Measurements from ENCODE around the gene MDFIC.

Gene MDFIC

GRCh38 chr7:114953724-114954123 lies 31.8 kb downstream of the MDFIC start:
- TF ChIP-seq CTCF (IDR thresholded peaks at IDR 0.05; ENCODE audit: extremely low read depth, insufficient read depth, missing control alignments) = no peak
- no peak for DNase-seq (ENCODE audit: low spot score)
- in situ Hi-C loops (cut with MboI; ENCODE audit: low pct_unique_long_range_greater_than_20kb, low sequenced_read_pairs, unreplicated experiment) = no loop called here

- no peak for DNase-seq (ENCODE audit: low spot score)
- TF ChIP-seq CTCF (IDR thresholded peaks at IDR 0.05; ENCODE audit: extremely low read depth, insufficient read depth, missing control alignments) = no peak
- in situ Hi-C loops (cut with MboI; ENCODE audit: low pct_unique_long_range_greater_than_20kb, low sequenced_read_pairs, unreplicated experiment) = no loop called here
Measured at GRCh38 chr7:114956702-114957101, 34.8 kb downstream of the MDFIC start.

- DNase-seq (ENCODE audit: low spot score) = no peak
- in situ Hi-C loops (cut with MboI; ENCODE audit: low pct_unique_long_range_greater_than_20kb, low sequenced_read_pairs, unreplicated experiment) = no loop called here
- TF ChIP-seq CTCF (IDR thresholded peaks at IDR 0.05; ENCODE audit: extremely low read depth, insufficient read depth, missing control alignments) = no peak
Measured at GRCh38 chr7:114957444-114957843, 35.5 kb downstream of the MDFIC start.

GRCh38 chr7:114959931-114960330 lies 38.0 kb downstream of the MDFIC start:
- in situ Hi-C loops (cut with MboI; ENCODE audit: low pct_unique_long_range_greater_than_20kb, low sequenced_read_pairs, unreplicated experiment) = no loop called here

GRCh38 chr7:114962441-114962840 lies 40.5 kb downstream of the MDFIC start:
- no peak for DNase-seq (ENCODE audit: low spot score)
- in situ Hi-C loops (cut with MboI; ENCODE audit: low pct_unique_long_range_greater_than_20kb, low sequenced_read_pairs, unreplicated experiment) = no loop called here
- TF ChIP-seq CTCF (IDR thresholded peaks at IDR 0.05; ENCODE audit: extremely low read depth, insufficient read depth, missing control alignments) = no peak

More at GRCh38 chr7:114959931-114960330, 38.0 kb downstream of the MDFIC start:
- peak; percentile 12 for DNase-seq (ENCODE audit: low spot score)
- TF ChIP-seq CTCF (IDR thresholded peaks at IDR 0.05; ENCODE audit: extremely low read depth, insufficient read depth, missing control alignments) = no peak

- no peak for DNase-seq (ENCODE audit: low spot score)
- in situ Hi-C loops (cut with MboI; ENCODE audit: low pct_unique_long_range_greater_than_20kb, low sequenced_read_pairs, unreplicated experiment) = no loop called here
- TF ChIP-seq CTCF (IDR thresholded peaks at IDR 0.05; ENCODE audit: extremely low read depth, insufficient read depth, missing control alignments) = no peak
Measured at GRCh38 chr7:114966156-114966555, 44.3 kb downstream of the MDFIC start.

- no peak for DNase-seq (ENCODE audit: low spot score)
- in situ Hi-C loops (cut with MboI; ENCODE audit: low pct_unique_long_range_greater_than_20kb, low sequenced_read_pairs, unreplicated experiment) = no loop called here
- TF ChIP-seq CTCF (IDR thresholded peaks at IDR 0.05; ENCODE audit: extremely low read depth, insufficient read depth, missing control alignments) = no peak
Measured at GRCh38 chr7:114969096-114969495, 47.2 kb downstream of the MDFIC start.
